GM10847 (cell line): ENCODE measurements around the gene KRT79.

Source experiments
- POLR2A ChIP-seq: IDR thresholded peaks from 2 replicates; pipeline ENCODE4 v1.6.1; 2011; ENCODE audit not compliant: insufficient read length; ENCODE audit errors: extremely low read depth

The KRT79 gene

GRCh38 chr12:52809166-52809565, 24.9 kb downstream of the KRT79 start:
- TF ChIP-seq POLR2A: no peak

GRCh38 chr12:52808573-52809160, 25.4 kb downstream of the KRT79 start:
- no peak for TF ChIP-seq POLR2A

GRCh38 chr12:52807544-52808470, 26.3 kb downstream of the KRT79 start:
- TF ChIP-seq POLR2A: no peak

- no peak for TF ChIP-seq POLR2A
Observed at GRCh38 chr12:52806821-52807543, 27.1 kb downstream of the KRT79 start.

- TF ChIP-seq POLR2A: no peak
Observed at GRCh38 chr12:52806169-52806811, 27.8 kb downstream of the KRT79 start.

- no peak for TF ChIP-seq POLR2A
Observed at GRCh38 chr12:52805739-52806138, 28.4 kb downstream of the KRT79 start.

GRCh38 chr12:52805000-52805399, 29.1 kb downstream of the KRT79 start:
- TF ChIP-seq POLR2A: no peak

GRCh38 chr12:52802442-52802841, 31.7 kb downstream of the KRT79 start:
- TF ChIP-seq POLR2A: no peak

GRCh38 chr12:52801773-52802172, 32.3 kb downstream of the KRT79 start:
- no peak for TF ChIP-seq POLR2A

- TF ChIP-seq POLR2A: no peak
Observed at GRCh38 chr12:52800259-52800917, 33.7 kb downstream of the KRT79 start.

- no peak for TF ChIP-seq POLR2A
Observed at GRCh38 chr12:52799505-52800211, 34.5 kb downstream of the KRT79 start.

GRCh38 chr12:52798671-52799504, 35.2 kb downstream of the KRT79 start:
- no peak for TF ChIP-seq POLR2A

GRCh38 chr12:52798003-52798670, 36.0 kb downstream of the KRT79 start:
- TF ChIP-seq POLR2A: no peak
